ENCODE results near the gene SSBP3.
A peak's percentile ranks its signal among the peaks of the same experiment; 100 is the strongest.
"Not testable (repeated sequence)": the region's sequence is repeated elsewhere in the genome, so short reads cannot be mapped to it uniquely, and the experiment has no call there.

The SSBP3 gene

GRCh38 chr1:54391450-54392209 lies 14.6 kb downstream of the SSBP3 start:
- DNase-seq (ENCODE audit: low spot score), result no peak

- DNase-seq (ENCODE audit: low spot score), result no peak
Observed at GRCh38 chr1:54390655-54391054, 15.5 kb downstream of the SSBP3 start.

- DNase-seq (ENCODE audit: low spot score), result not testable (repeated sequence)
Observed at GRCh38 chr1:54389608-54390007, 16.6 kb downstream of the SSBP3 start.

GRCh38 chr1:54387419-54387818 lies 18.8 kb downstream of the SSBP3 start:
- no peak for DNase-seq (ENCODE audit: low spot score)

- no peak for DNase-seq (ENCODE audit: low spot score)
Observed at GRCh38 chr1:54385727-54386022, 20.5 kb downstream of the SSBP3 start.

- no peak for DNase-seq (ENCODE audit: low spot score)
Observed at GRCh38 chr1:54384918-54385726, 21.1 kb downstream of the SSBP3 start.

GRCh38 chr1:54384471-54384870 lies 21.7 kb downstream of the SSBP3 start:
- no peak for DNase-seq (ENCODE audit: low spot score)

GRCh38 chr1:54381524-54381923 lies 24.7 kb downstream of the SSBP3 start:
- DNase-seq (ENCODE audit: low spot score), result no peak

- peak; percentile 20 for DNase-seq (ENCODE audit: low spot score)
Observed at GRCh38 chr1:54380290-54380882, 25.8 kb downstream of the SSBP3 start.

- DNase-seq (ENCODE audit: low spot score), result no peak
Observed at GRCh38 chr1:54379555-54380289, 26.5 kb downstream of the SSBP3 start.

- no peak for DNase-seq (ENCODE audit: low spot score)
Observed at GRCh38 chr1:54378874-54379554, 27.2 kb downstream of the SSBP3 start.

- DNase-seq (ENCODE audit: low spot score), result no peak
Observed at GRCh38 chr1:54378157-54378873, 27.9 kb downstream of the SSBP3 start.

GRCh38 chr1:54377040-54377691 lies 29.0 kb downstream of the SSBP3 start:
- no peak for DNase-seq (ENCODE audit: low spot score)

- no peak for DNase-seq (ENCODE audit: low spot score)
Observed at GRCh38 chr1:54376430-54377039, 29.7 kb downstream of the SSBP3 start.

- DNase-seq (ENCODE audit: low spot score), result no peak
Observed at GRCh38 chr1:54375712-54376429, 30.3 kb downstream of the SSBP3 start.

GRCh38 chr1:54375298-54375697 lies 30.9 kb downstream of the SSBP3 start:
- no peak for DNase-seq (ENCODE audit: low spot score)

- no peak for DNase-seq (ENCODE audit: low spot score)
Observed at GRCh38 chr1:54374766-54375165, 31.4 kb downstream of the SSBP3 start.

- no peak for DNase-seq (ENCODE audit: low spot score)
Observed at GRCh38 chr1:54372978-54373377, 33.2 kb downstream of the SSBP3 start.

- DNase-seq (ENCODE audit: low spot score), result no peak
Observed at GRCh38 chr1:54371942-54372275, 34.3 kb downstream of the SSBP3 start.

Data from CD4-positive, alpha-beta T cell treated with Interleukin-6 at 100 ng/mL for 8 hours (primary cell).